Endodermal cell (in vitro differentiated cells): ENCODE results near the gene THSD7B. TPM values are rescaled to one million over a fixed set of nuclear protein-coding genes. Genes with fewer than 3 reads are reported as not detected.

Experiments
- DNase-seq: peaks from one replicate; pipeline ENCODE4 v3.0.0-alpha.2; 2017
- H3K27ac ChIP-seq: 2 replicates; pipeline ENCODE4 v1.5.1; 2013; ENCODE audit warnings: mild to moderate bottlenecking, low read depth, low read length, moderate library complexity
- H3K27me3 ChIP-seq: 2 replicates; pipeline ENCODE4 v1.6.1; 2013; ENCODE audit warnings: mild to moderate bottlenecking, low read length, moderate library complexity; ENCODE audit not compliant: insufficient read depth, control insufficient read depth, poor library complexity, severe bottlenecking
- H3K36me3 ChIP-seq: 2 replicates; pipeline ENCODE4 v1.7.0; 2013; ENCODE audit warnings: mild to moderate bottlenecking, low read length, moderate library complexity; ENCODE audit not compliant: control insufficient read depth, insufficient read depth
- H3K4me1 ChIP-seq: one replicate; pipeline ENCODE4 v1.7.0; 2013; ENCODE audit warnings: low read length; ENCODE audit not compliant: control insufficient read depth, insufficient read depth
- H3K4me3 ChIP-seq: 2 replicates; pipeline ENCODE4 v1.5.1; 2013; ENCODE audit warnings: mild to moderate bottlenecking, low read length, moderate library complexity
- H3K9ac ChIP-seq: 2 replicates; pipeline ENCODE4 v1.6.1; 2013; ENCODE audit warnings: mild to moderate bottlenecking, low read length, moderate library complexity; ENCODE audit not compliant: poor library complexity, severe bottlenecking; ENCODE audit errors: extremely low read depth
- H3K9me3 ChIP-seq: 2 replicates; pipeline ENCODE4 v1.6.1; 2013; ENCODE audit warnings: mild to moderate bottlenecking, low read length, moderate library complexity; ENCODE audit not compliant: control insufficient read depth
- H3K27ac Mint-ChIP-seq: 2 replicates; pipeline ENCODE4 v1.8.0; 2020; ENCODE audit warnings: mixed read lengths
- H3K27me3 Mint-ChIP-seq: 2 replicates; pipeline ENCODE4 v1.8.0; 2021; ENCODE audit warnings: mild to moderate bottlenecking, mixed read lengths; ENCODE audit not compliant: insufficient read depth
- H3K36me3 Mint-ChIP-seq: 2 replicates; pipeline ENCODE4 v1.8.0; 2020; ENCODE audit warnings: low read depth, mixed read lengths
- H3K4me1 Mint-ChIP-seq: 2 replicates; pipeline ENCODE4 v1.8.0; 2020; ENCODE audit warnings: mixed read lengths
- H3K4me3 Mint-ChIP-seq: 2 replicates; pipeline ENCODE4 v1.8.0; 2020; ENCODE audit warnings: mild to moderate bottlenecking, moderate library complexity, mixed read lengths
- H3K9me3 Mint-ChIP-seq: 2 replicates; pipeline ENCODE4 v1.8.0; 2020; ENCODE audit warnings: mild to moderate bottlenecking, mixed read lengths
- CTCF ChIP-seq: fragments of 200-600 bp; sonication (generic); conservative IDR thresholded peaks from 2 replicates; pipeline ENCODE4 v1.5.0; 2021; ENCODE audit warnings: antibody characterized with exemption, mild to moderate bottlenecking
- WGBS, 2 experiments: methylation state at CpG; one replicate each; pipeline versions ENCODE4 v1.1.5 to v1.1.7; 2013; ENCODE audit warnings: missing lambda C conversion rate in 2 of 2, mixed read lengths in 1 of 2; ENCODE audit not compliant: insufficient coverage in 1 of 2, insufficient read length in 1 of 2; 5-methylcytosine and 5-hydroxymethylcytosine counted together
- total RNA-seq, 2 donors: library from RNA; stranded (reverse); fragmentation: NEBNext Ultra II Directional in 1 of 2; extraction: Animal tissue kit (Norgen Biotek cat#: 25700) in 1 of 2; gene quantifications; 2 replicates in 1 of 2; 3 replicates in 1 of 2; pipeline ENCODE4 v1.2.1, GENCODE V29; 2021

Gene THSD7B
- total RNA-seq, 2 donors from 2014 or later = 1.8 to 2.6 TPM

GRCh38 chr2:137380610-137381009 is 615.3 kb downstream of the THSD7B start:
- H3K4me1 ChIP-seq = no peaks in the 10 kb centered on the region
- 58 to 63% methylated on average over 3 to 4 of the region's 4 CpGs for WGBS, 2 experiments
- H3K9me3 Mint-ChIP-seq = peaks cover 20% of the 10 kb centered on the region

GRCh38 chr2:137381731-137382130 is 616.4 kb downstream of the THSD7B start:
- H3K36me3 Mint-ChIP-seq = no peaks in the 10 kb centered on the region
- no peak overlapping the region for H3K4me3 Mint-ChIP-seq
- H3K27me3 ChIP-seq = no peaks in the 10 kb centered on the region
- H3K27me3 Mint-ChIP-seq = no peaks in the 10 kb centered on the region
- no peaks in the 10 kb centered on the region for H3K4me1 Mint-ChIP-seq
- WGBS, 2 experiments = 90 to 93% methylated on average over 2 to 8 of the region's 8 CpGs
- TF ChIP-seq CTCF = no peak
- no peaks in the 10 kb centered on the region for H3K4me1 ChIP-seq
- no peak for DNase-seq
- H3K4me3 ChIP-seq = no peak overlapping the region
- H3K36me3 ChIP-seq = no peaks in the 10 kb centered on the region
- H3K9me3 Mint-ChIP-seq = peaks cover 20% of the 10 kb centered on the region
- H3K27ac ChIP-seq = no peak overlapping the region
- H3K9me3 ChIP-seq = peaks cover 20% of the 10 kb centered on the region
- H3K27ac Mint-ChIP-seq = no peak overlapping the region
- no peak overlapping the region for H3K9ac ChIP-seq

More at GRCh38 chr2:137380610-137381009, 615.3 kb downstream of the THSD7B start:
- Histone ChIP-seq H3K27ac (no peak overlapping the region), H3K36me3 (no peaks in the 10 kb centered on the region), H3K9me3 (peaks cover 20% of the 10 kb centered on the region), H3K9ac (no peak overlapping the region), H3K27me3 (no peaks in the 10 kb centered on the region), H3K4me3 (no peak overlapping the region)
- no peak overlapping the region for H3K4me3 Mint-ChIP-seq
- no peaks in the 10 kb centered on the region for H3K4me1 Mint-ChIP-seq
- no peak overlapping the region for H3K27ac Mint-ChIP-seq
- no peak for TF ChIP-seq CTCF
- DNase-seq = no peak
- no peaks in the 10 kb centered on the region for H3K27me3 Mint-ChIP-seq
- no peaks in the 10 kb centered on the region for H3K36me3 Mint-ChIP-seq

- Histone ChIP-seq H3K9me3 (peaks cover 20% of the 10 kb centered on the region), H3K36me3 (no peaks in the 10 kb centered on the region), H3K9ac (no peak overlapping the region), H3K27ac (no peak overlapping the region), H3K4me1 (no peaks in the 10 kb centered on the region), H3K27me3 (no peaks in the 10 kb centered on the region), H3K4me3 (no peak overlapping the region)
- H3K36me3 Mint-ChIP-seq = no peaks in the 10 kb centered on the region
- DNase-seq = no peak
- H3K27ac Mint-ChIP-seq = no peak overlapping the region
- no peak overlapping the region for H3K4me3 Mint-ChIP-seq
- no peak for TF ChIP-seq CTCF
- peaks cover 20% of the 10 kb centered on the region for H3K9me3 Mint-ChIP-seq
- H3K4me1 Mint-ChIP-seq = peaks cover 3% of the 10 kb centered on the region
- no peaks in the 10 kb centered on the region for H3K27me3 Mint-ChIP-seq
- 94 to 96% methylated on average over 7 of the region's 7 CpGs for WGBS, 2 experiments
Measured at GRCh38 chr2:137383391-137383790, 618.0 kb downstream of the THSD7B start.
